Left hindlimb (tissue), 1 donor: Measurements from ENCODE around the gene SYN1.
A peak's percentile ranks its signal among the peaks of the same experiment; 100 is the strongest.

Experiments
- DNase-seq: peaks from one replicate; pipeline ENCODE4 v3.0.0-alpha.2; 2018

SYN1 gene

DNA sequence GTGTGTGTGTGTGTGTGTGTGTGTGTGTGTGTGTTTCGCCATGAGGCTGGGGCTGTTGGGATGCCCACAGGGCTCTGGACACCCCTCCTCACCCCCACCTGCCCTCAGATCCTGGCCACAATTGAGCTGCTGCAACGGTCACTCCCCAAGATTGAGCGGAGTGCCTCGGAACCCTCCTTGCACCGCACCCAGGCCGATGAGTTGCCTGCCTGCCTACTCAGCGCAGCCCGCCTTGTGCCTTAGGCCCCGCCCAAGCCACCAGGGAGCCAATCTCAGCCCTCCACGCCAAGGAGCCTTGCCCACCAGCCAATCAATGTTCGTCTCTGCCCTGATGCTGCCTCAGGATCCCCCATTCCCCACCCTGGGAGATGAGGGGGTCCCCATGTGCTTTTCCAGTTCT lies 48.4 kb downstream of the SYN1 start:
- no peak for DNase-seq

DNA sequence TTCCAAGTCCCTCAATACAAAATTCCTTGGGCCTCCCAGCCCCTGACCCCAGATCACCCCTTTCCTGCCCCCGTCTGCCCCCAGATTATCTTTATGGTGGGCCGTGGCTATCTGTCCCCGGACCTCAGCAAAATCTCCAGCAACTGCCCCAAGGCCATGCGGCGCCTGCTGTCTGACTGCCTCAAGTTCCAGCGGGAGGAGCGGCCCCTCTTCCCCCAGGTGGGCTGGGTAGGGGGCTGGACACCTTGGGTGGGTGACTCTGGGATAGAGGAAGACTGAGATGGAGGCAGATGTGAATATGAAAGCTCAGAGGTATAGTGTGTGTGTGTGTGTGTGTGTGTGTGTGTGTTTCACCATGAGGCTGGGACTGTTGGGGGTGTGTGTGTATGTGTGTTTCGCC lies 48.9 kb downstream of the SYN1 start:
- DNase-seq = no peak

DNA sequence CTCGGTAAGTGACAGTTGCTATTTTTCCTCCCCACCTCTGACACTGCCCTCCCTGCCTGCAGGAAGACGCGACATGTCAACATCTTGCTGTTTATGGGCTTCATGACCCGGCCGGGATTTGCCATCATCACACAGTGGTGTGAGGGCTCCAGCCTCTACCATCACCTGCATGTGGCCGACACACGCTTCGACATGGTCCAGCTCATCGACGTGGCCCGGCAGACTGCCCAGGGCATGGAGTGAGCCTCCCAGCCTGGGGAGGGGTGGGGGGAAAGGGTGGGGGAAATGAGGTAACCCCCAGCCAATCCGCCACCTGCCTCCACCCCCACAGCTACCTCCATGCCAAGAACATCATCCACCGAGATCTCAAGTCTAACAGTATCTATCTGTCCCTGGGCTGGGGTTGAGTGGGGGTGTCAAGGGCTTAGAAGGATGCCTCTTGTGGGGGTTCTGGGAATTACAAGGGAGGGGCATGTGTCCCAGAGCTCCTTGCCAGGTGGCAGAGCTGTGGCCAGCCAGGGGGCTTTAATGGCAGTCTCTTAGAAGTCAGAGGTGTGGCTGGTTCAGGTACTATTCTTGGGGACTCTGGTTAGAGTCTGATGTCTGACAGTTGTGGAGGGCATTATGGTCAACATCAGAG lies 50.9 kb downstream of the SYN1 start:
- no peak for DNase-seq

DNA sequence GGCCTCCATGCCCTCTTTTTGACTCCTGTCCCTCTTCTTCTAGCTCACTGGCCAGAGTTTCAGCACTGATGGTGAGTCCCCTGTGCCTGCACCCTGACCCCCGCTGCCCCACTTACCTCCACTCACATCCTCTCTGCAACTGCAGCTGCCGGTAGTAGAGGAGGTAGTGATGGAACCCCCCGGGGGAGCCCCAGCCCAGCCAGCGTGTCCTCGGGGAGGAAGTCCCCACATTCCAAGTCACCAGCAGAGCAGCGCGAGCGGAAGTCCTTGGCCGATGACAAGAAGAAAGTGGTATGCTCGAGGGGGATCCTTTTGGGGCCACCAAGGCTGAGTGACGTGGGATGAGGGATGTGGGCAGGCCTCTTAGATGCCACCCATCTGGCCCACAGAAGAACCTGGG lies 52.8 kb downstream of the SYN1 start:
- no peak for DNase-seq

DNA sequence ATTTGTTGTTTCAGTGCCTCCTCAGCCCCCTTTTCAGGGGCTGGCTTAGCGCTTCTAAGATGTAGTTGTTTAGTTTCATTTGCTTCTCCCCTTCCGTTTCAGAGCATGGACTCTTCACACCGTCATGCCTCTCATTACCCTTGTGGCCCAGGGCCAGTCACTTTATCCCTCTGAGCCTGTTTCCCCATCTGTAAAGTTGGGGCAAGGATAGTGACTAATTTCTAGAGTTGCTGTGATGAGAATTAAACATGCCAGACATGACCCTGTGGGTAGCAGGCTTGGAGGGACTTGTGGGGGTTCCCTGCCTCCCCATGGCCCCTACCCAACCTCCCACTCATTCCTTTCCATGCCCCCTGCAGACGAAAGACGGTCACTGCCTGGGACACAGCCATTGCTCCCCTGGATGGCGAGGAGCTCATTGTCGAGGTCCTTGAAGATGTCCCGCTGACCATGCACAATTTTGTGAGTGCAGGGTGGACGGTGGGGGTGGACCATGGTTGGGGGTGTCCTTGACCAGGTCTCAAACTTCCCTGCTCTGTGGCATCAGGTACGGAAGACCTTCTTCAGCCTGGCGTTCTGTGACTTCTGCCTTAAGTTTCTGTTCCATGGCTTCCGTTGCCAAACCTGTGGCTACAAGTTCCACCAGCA lies 55.1 kb downstream of the SYN1 start:
- DNase-seq = no peak

DNA sequence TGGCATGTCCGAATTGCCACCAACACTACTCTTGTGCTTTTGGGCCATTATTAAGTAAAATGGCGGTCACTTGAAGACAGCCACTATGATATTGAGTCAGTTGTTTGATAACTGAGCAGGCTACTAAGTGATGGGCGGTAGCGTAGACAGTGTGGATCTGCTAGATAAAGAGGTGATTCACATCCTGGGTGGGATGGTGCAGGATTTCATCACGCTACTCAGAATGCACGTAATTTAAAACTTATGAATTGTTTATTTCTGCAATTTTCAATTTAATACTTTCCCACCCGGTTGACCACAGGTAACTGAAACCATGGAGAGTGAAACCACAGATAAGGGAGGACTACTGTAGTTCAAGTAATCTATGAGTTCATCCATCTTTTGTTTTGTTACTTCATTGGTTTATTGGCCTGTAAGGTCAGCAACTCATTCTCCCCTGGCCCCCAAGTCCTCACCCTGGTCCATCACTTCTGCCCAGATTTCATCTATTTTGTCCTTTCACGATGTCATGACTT lies 55.8 kb downstream of the SYN1 start:
- DNase-seq = no peak

DNA sequence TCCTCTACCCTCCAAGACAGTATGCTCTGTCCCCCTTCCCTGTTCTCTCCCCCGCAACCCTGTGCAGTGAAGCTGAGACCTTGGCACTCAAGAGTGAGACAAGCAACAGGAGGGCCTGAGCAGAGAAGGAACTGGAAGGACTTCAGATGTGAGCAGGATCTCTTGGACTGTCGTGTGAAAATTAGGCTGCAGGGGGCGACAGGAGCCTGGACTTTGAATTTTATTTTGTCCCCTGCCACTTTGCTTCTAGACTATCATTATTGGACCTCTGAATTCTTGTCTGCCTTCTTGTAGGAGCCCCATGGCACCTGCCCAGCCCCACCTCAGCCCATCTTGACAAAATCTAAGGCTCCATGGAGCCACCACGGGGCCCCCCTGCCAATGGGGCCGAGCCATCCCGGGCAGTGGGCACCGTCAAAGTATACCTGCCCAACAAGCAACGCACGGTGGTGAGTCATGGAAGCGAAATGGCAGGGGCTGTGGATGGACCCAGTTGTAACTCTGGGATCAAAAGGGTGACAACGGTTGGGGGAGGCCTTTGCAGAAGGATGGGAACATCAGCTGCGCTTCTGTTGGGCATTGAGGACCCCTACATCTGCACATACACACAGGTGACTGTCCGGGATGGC lies 56.9 kb downstream of the SYN1 start:
- no peak for DNase-seq

DNA sequence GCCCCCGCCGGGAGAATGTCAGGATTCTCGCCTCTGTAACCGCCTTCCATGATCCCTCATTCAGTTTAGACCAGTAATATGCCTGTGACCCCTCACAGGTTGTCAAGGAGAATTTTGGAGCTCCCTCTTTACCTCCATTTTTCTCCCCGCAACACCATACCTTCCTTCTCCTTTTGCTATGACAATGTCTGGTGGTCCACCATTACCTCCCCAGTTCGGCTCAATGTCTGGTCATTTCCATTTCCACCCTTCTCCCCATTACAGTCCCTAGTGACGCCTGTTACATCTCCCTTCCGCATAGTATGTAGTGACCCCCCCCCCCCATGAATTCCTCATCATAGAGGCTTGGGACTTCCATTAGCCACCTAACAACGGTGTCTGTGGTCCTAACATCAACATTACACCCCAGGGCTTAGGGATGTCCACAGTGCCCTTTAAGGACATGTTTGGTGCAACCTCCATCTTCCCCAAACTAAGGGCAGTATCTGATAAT lies 58.0 kb downstream of the SYN1 start:
- DNase-seq = no peak

DNA sequence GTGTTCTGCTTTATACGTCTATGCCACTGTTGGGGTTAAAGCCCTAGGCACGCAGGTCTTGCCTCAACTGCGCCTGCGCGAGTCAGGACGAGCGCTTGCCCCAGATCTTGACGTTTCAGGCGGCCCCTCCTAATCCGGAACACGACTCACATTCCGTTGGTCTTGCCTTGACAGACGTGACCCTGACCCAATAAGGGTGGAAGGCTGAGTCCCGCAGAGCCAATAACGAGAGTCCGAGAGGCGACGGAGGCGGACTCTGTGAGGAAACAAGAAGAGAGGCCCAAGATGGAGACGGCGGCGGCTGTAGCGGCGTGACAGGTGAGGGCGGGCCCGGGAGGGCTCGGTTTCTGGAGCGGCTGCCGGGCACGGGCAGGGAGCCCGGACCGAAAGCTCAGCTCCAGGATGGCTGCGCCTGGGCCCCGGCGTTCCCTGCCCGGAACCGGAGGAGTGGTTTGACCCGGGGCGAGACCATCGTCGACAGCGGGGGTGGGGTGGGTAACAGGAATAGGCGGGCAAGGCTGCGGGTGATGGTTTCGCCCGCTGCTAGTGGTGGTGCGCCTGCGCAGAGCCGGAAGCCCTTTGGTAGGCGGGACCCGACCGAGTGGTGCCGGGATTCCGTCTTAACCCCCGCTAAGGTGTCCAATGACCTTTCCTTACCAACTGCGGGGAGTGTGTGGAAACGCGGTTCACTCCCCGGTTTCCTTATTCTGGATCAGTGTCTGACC lies 58.6 kb downstream of the SYN1 start, which contains the start of gene ARAF:
Gene ARAF (plus strand): TSS at position 272 of the 725 bp plus-strand sequence. CDS start 1,763 bp downstream, outside the sequence.
- DNase-seq = peak; percentile 98

DNA sequence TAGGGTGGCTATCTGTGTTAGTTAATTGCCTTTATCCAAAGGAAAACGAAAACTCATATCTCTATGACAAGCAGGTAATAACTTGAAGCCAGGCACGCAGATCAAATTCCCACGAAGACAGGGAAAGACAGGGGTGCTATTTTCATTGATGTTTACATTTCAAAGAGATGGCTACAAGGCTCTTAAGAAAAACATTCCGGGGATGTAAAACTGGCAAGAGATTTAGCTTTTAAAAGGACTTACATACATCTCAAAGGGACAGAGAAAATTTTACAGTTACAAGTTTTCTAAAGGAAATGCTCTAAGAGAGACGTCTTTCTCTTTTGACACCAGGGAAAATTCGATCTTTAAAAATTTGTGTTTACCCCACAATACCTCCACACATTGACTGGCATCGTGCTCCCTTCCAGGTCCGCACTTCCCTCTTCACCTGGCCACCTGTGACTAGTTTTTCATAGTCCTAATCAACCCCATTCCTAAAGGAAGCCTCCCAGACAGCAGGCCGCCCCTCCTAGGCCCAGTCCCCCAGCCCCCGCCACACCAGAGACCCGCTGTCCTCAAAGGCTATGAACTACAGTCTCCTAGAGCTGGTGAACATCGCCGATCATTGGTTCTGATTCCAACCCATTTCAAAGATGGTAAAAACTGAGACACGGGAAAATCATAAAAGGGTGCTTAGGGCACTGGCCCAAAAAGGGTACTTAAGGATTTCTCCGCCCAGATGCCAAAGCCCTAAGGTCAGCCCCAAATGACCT lies 59.3 kb downstream of the SYN1 start:
- DNase-seq = no peak

DNA sequence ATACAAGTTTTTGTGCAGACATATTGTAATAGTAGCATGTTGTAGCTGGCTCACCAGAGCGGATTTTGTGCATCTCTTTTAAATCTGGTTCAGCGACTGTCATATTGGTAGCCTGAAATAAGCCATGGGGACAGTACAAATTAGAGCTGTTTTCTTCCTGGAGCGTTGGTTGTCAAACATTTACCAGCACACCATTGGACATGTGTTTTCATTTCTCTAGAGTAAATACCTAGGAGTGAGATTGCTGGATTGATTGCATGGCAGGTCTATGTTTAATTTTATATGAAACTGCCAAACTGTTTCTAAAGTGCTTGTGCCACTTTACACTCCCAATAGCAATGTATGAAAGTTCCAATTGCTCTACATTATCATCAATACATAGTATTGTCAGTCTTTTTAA lies 61.2 kb downstream of the SYN1 start:
- no peak for DNase-seq

DNA sequence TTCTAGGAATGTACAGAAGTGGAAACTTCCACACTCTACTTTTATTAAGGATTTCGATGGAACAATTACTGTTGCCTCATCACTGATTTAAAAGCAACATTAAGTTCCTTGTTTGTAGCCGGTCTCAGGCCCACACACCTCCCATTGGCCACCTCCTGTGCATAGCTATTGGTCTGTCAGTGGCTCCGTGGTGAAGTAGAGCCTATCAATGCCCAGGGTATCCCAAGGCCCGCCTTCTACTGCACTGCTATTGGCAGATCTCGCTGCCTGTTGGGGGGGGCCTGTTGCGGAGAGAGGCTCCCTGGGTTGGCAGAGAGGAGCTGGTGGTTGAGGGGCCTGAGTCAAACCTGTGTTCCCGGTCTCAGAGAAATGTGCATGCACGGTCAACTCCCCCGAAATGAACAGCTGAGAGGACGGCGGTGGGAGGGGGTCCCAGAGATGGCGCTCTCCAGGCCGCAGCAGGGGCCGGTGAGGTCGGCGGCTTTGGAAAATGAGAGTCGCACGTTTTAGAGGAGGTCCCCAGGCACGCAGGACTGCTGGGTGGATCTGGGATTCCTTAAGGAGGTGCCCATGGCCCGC lies 63.5 kb downstream of the SYN1 start:
- DNase-seq = peak; percentile 92

DNA sequence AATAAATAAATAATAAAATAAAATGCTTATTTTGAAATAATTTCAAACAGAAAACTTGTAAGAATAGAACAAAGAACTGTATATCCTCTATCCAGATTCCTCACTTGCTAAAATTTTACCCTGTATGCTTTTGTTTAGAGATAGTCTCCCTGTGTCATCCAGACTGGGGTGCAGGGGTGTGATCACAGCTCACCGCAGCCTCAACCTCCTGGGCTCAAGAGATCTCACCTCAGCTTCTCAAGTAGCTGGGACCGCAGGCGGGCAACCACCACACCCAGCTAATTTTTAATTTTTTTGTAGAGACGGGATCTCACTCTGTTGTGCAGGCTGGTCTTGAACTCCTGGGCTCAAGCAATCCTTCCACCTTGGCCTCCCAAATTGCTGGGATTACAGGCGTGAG lies 76.2 kb downstream of the SYN1 start:
- DNase-seq = no peak

DNA sequence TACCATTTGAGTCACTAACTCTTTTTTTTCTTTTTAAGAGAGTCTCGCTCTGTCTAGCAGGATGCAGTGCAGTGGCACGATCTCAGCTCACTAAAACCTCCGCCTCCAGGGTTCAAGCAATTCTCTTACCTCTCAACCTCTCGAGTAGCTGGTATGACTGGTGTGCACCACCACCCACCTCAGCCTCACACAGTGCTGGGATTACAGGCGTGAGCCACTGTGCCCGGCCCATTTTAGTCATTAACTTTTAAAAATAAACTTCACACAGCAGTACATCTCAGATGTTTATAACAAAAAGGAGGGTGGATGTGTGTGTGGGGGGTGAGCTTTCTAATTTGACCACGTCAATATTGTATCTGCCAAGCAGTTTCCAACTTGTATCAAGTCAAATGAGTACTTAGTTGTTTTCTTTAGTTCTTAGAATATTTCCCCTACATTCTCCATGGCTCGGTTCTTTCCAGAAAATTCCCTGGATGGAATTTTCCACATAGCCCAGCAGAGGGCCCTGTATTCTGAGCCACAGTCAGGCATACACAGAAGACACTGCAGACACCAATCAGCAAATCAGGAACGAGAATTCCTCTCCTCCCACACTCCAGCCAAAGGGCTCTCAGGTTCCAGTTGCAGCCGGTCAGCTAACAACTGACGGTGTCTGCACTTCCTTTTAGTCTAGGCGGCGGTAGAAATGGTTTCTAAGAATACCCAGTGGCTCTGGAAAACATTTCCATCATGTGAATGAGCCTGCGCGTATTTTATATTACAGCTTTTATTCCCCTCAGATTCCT lies 78.7 kb downstream of the SYN1 start:
- DNase-seq = peak; percentile 89

DNA sequence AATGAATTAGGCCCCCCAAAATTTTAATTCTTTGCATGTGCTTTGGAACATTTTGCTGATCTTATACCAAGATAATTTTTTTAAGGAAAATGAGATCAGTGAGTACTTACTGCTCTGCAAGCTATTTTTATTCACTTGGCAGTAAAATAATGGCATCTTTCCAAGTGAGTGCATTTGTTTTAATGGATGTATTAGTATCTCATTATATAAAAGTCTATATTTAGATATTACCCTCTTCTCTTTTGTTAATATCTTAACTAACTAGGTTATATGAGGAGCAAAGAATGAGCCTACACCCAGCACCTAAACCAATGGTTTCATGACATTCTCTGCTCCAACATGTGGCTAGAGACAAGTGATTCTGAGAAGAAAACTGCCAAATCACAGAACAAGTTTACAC lies 79.8 kb downstream of the SYN1 start:
- no peak for DNase-seq

DNA sequence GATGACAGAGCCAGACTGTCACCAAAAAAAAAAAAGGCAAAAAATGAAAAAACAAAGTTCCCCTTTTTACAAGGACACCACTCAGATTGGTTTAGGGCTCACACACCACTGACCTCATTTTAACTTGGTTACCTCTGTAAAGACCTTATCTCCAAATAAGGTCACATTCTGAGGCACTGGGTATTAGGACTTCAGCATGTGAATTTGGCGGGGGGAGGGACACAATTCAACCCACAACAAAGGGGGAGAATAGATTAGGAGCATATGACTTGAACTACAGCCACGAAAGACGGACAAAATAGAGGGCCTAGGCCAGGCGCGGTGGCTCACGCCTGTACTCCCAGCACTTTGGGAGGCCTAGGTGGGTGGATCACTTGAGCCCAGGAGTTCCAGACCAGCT lies 89.6 kb downstream of the SYN1 start:
- DNase-seq = no peak

DNA sequence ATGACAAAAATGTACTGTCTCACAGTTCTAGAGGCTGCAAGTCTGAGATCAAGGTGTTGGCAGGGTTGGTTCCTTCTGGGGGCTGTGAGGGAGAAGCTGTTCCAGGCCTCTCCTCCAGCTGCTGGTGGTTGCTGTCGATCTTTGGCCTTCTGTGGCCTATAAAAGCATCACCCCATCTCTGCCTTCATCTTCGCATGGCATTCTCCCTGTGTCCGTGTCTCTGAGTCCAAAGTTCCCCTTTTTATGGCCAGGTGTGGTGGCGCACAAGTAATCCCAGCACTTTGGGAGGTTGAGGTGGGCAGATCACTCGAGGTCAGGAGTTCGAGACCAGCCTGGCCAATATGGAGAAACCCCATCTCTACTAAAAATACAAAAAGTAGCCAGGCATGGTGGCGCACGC lies 90.1 kb downstream of the SYN1 start:
- DNase-seq = no peak

DNA sequence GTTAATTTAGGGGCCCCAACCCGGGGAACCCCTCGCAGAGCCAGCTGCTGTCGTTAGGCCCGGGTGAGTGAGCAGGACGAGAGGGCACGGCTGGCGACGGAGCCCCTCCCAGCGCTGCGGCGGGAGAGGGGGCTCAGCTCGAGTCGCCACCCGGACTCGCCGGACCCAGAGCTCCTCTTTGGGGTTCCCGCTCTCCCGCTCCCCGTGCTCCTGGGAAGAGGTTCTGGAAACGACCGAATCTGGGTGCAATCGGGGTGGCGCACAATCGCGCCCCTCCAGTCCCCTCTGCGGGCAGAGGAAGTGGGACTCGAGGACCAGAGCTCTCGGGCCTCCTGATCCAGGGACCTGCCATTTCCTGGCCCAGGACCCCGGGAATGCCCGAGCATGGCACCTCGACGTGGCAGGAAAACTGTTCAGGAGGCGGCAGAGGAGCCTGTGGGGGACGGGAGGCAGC lies 95.9 kb downstream of the SYN1 start:
- DNase-seq = no peak

DNA sequence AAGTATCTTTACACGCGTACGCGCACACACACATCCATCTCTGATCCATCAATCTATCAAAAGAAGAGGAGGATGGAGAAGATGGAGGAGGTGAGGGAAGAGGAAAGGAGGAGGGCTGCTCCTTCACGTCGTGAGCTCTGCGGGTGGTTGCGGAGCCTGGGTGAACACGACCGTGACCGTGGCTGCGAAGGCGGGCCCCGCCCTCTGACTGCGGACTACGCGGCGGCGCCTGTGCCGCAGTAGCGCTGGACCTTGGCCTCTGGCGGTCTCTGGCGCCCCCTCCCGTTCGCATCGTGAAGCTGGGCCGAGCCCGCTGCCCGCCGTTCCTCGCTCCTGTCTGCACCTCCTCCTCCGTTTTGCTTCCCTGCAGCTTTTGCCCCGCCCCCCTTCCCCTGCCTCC lies 96.4 kb downstream of the SYN1 start:
- peak; percentile 88 for DNase-seq
